CD14-positive monocyte (primary cell): ENCODE data around the gene DOCK8. TPM values are rescaled to one million over a fixed set of nuclear protein-coding genes. Genes with fewer than 3 reads are reported as not detected.
A peak's percentile ranks its signal among the peaks of the same experiment; 100 is the strongest.

Experiments
- DNase-seq, 3 donors: peaks; one replicate each; pipeline ENCODE4 v3.0.0-alpha.2; 2011 to 2022
- H2AFZ ChIP-seq: 2 replicates; pipeline ENCODE4 v1.6.0; 2012; ENCODE audit warnings: mild to moderate bottlenecking, low read depth, low read length, inconsistent platforms; ENCODE audit not compliant: insufficient read depth, poor library complexity, severe bottlenecking
- H3K27ac ChIP-seq, 2 donors: 1 replicate in 1 of 2; 2 replicates in 1 of 2; pipeline ENCODE4 v1.5.1; 2012 to 2013; ENCODE audit warnings: low read length in 2 of 2, control low read depth in 1 of 2, inconsistent platforms in 1 of 2, low read depth in 1 of 2, mild to moderate bottlenecking in 1 of 2
- H3K27me3 ChIP-seq, 2 donors: one replicate each; pipeline versions ENCODE4 v1.6.0 to v1.6.1; 2011 to 2013; ENCODE audit warnings: low read length in 2 of 2; ENCODE audit not compliant: control insufficient read depth in 2 of 2, insufficient read depth in 2 of 2
- H3K36me3 ChIP-seq, 2 donors: replicated peaks in 1 of 2; 1 replicate in 1 of 2; 2 replicates in 1 of 2; pipeline versions ENCODE4 v1.5.1 to v1.6.1; 2012 to 2013; ENCODE audit warnings: low read length in 2 of 2, control low read depth in 1 of 2, inconsistent platforms in 1 of 2, mild to moderate bottlenecking in 1 of 2; ENCODE audit not compliant: insufficient read depth in 2 of 2, control insufficient read depth in 1 of 2
- H3K4me1 ChIP-seq, 2 donors: 1 replicate in 1 of 2; 2 replicates in 1 of 2; pipeline versions ENCODE4 v1.5.1 to v1.6.1; 2012 to 2013; ENCODE audit warnings: low read length in 2 of 2, control low read depth in 1 of 2, inconsistent platforms in 1 of 2, mild to moderate bottlenecking in 1 of 2, moderate library complexity in 1 of 2; ENCODE audit not compliant: insufficient read depth in 2 of 2, control insufficient read depth in 1 of 2
- H3K4me2 ChIP-seq: replicated peaks from 2 replicates; pipeline ENCODE3; 2012; ENCODE audit warnings: low read length, moderate library complexity, mild to moderate bottlenecking; ENCODE audit not compliant: poor library complexity, severe bottlenecking; ENCODE audit errors: extremely low read depth
- H3K4me3 ChIP-seq, 3 experiments: fragments of 200-600 bp in 1 of 3; sonication (generic) in 1 of 3; replicated peaks in 1 of 3; 1 replicate in 2 of 3; 2 replicates in 1 of 3; pipeline ENCODE4 v1.5.1; 2011 to 2013; ENCODE audit warnings: low read length in 3 of 3, mild to moderate bottlenecking in 3 of 3, control low read depth in 2 of 3, low read depth in 2 of 3, inconsistent platforms in 1 of 3, moderate library complexity in 1 of 3
- H3K79me2 ChIP-seq: 2 replicates; pipeline ENCODE4 v1.6.0; 2012; ENCODE audit warnings: mild to moderate bottlenecking, control low read depth, inconsistent platforms, low read length, moderate library complexity; ENCODE audit not compliant: insufficient read depth
- H3K9ac ChIP-seq: 2 replicates; pipeline ENCODE4 v1.6.0; 2017; ENCODE audit warnings: low read length, mild to moderate bottlenecking; ENCODE audit not compliant: insufficient read depth, poor library complexity, severe bottlenecking
- H3K9me3 ChIP-seq, 2 donors: replicated peaks in 1 of 2; 1 replicate in 1 of 2; 2 replicates in 1 of 2; pipeline versions ENCODE4 v1.5.1 to v1.6.1; 2012 to 2013; ENCODE audit warnings: low read length in 2 of 2, control low read depth in 1 of 2; ENCODE audit not compliant: control insufficient read depth in 1 of 2, insufficient read depth in 1 of 2
- H4K20me1 ChIP-seq: 2 replicates; pipeline ENCODE4 v1.6.0; 2012; ENCODE audit warnings: mild to moderate bottlenecking, low read length, control low read depth, moderate library complexity; ENCODE audit not compliant: insufficient read depth
- H3K27ac Mint-ChIP-seq, 7 donors: one replicate each; pipeline ENCODE4 v1.8.0; 2020; ENCODE audit warnings: mild to moderate bottlenecking in 7 of 7, mixed read lengths in 7 of 7, moderate library complexity in 6 of 7, inconsistent platforms in 2 of 7
- H3K27me3 Mint-ChIP-seq, 3 donors: one replicate each; pipeline ENCODE4 v1.8.0; 2021 to 2022; ENCODE audit warnings: low read depth in 3 of 3, mild to moderate bottlenecking in 3 of 3, mixed read lengths in 3 of 3, moderate library complexity in 3 of 3, inconsistent platforms in 1 of 3
- H3K36me3 Mint-ChIP-seq, 2 donors: one replicate each; pipeline ENCODE4 v1.8.0; 2020; ENCODE audit warnings: mixed read lengths in 2 of 2, inconsistent platforms in 1 of 2, mild to moderate bottlenecking in 1 of 2
- H3K4me1 Mint-ChIP-seq: one replicate; pipeline ENCODE4 v1.8.0; 2020; ENCODE audit warnings: mild to moderate bottlenecking, mixed read lengths
- H3K4me3 Mint-ChIP-seq, 2 donors: one replicate each; pipeline ENCODE4 v1.8.0; 2020; ENCODE audit warnings: mild to moderate bottlenecking in 2 of 2, mixed read lengths in 2 of 2, moderate library complexity in 1 of 2
- H3K9me3 Mint-ChIP-seq, 7 donors: one replicate each; pipeline ENCODE4 v1.8.0; 2020 to 2022; ENCODE audit warnings: mixed read lengths in 7 of 7, mild to moderate bottlenecking in 6 of 7, moderate library complexity in 6 of 7, inconsistent platforms in 2 of 7
- WGBS: methylation state at CpG from one replicate; pipeline ENCODE4 v1.1.5; 2013; ENCODE audit warnings: missing lambda C conversion rate; ENCODE audit not compliant: insufficient coverage; 5-methylcytosine and 5-hydroxymethylcytosine counted together
- intact Hi-C, 2 donors: fragments of 100-400 bp; cut with micrococcal nuclease; formaldehyde crosslinking; loops; one replicate each; pipeline versions ENCODE4 v1.15.0 to v1.15.1; 2023
- polyA plus RNA-seq, 3 donors: library from polyadenylated mRNA; depleted of rRNA in 1 of 3; unstranded in 2 of 3; stranded (reverse) in 1 of 3; fragments of 300-500 nt in 2 of 3; fragments of >200 nt in 1 of 3; fragmentation: Illumina TruSeq in 2 of 3; gene quantifications; 1 replicate in 2 of 3; 2 replicates in 1 of 3; pipeline ENCODE4 v1.2.3, GENCODE V29; 2012 to 2021
- TF ChIP-seq, protein P1 (sequence below): fragments of 200-600 bp; IDR thresholded peaks from one replicate; pipeline ENCODE4 v1.8.0; 2022; ENCODE audit warnings: antibody characterized with exemption, mild to moderate bottlenecking

Gene DOCK8
- polyA plus RNA-seq, 3 donors: 46.8 to 100 (median 95.4) TPM

- Histone ChIP-seq H3K27me3 (no peaks in the 10 kb centered on the region), H3K36me3 (peaks cover 100% of the 10 kb centered on the region in 2 donors), H2AFZ (no peak overlapping the region), H3K79me2 (peaks cover 3% of the 10 kb centered on the region), H3K4me3 (no peak overlapping the region), H4K20me1 (peaks cover 89% of the 10 kb centered on the region), H3K9me3 (no peaks in the 10 kb centered on the region), H3K9ac (no peak overlapping the region), H3K4me1 (no peaks in the 10 kb centered on the region), H3K4me2 (no peak overlapping the region), H3K27ac (peak overlapping the region in 1 of 2 donors; percentile 28)
- DNase-seq: no peak
- H3K4me1 Mint-ChIP-seq: no peaks in the 10 kb centered on the region
- intact Hi-C loops: loop anchor here (10.0 kb wide), 2 partner anchors 54 to 104 kb away; no protein-coding TSS in a partner anchor
- TF ChIP-seq, protein P1, sequence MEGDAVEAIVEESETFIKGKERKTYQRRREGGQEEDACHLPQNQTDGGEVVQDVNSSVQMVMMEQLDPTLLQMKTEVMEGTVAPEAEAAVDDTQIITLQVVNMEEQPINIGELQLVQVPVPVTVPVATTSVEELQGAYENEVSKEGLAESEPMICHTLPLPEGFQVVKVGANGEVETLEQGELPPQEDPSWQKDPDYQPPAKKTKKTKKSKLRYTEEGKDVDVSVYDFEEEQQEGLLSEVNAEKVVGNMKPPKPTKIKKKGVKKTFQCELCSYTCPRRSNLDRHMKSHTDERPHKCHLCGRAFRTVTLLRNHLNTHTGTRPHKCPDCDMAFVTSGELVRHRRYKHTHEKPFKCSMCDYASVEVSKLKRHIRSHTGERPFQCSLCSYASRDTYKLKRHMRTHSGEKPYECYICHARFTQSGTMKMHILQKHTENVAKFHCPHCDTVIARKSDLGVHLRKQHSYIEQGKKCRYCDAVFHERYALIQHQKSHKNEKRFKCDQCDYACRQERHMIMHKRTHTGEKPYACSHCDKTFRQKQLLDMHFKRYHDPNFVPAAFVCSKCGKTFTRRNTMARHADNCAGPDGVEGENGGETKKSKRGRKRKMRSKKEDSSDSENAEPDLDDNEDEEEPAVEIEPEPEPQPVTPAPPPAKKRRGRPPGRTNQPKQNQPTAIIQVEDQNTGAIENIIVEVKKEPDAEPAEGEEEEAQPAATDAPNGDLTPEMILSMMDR: no peak
- 91% methylated on average over 17 of the region's 20 CpGs for WGBS
- peaks cover 94 to 99% of the 10 kb centered on the region in 2 donors for H3K36me3 Mint-ChIP-seq
- peak overlapping the region in 3 of 7 donors; percentile 38 to 85 (median 74) for H3K27ac Mint-ChIP-seq
- no peaks in the 10 kb centered on the region for H3K27me3 Mint-ChIP-seq
- H3K9me3 Mint-ChIP-seq: no peaks in the 10 kb centered on the region
- no peak overlapping the region for H3K4me3 Mint-ChIP-seq
Observed at GRCh38 chr9:438961-439768, 224.5 kb downstream of the DOCK8 start.

DNA sequence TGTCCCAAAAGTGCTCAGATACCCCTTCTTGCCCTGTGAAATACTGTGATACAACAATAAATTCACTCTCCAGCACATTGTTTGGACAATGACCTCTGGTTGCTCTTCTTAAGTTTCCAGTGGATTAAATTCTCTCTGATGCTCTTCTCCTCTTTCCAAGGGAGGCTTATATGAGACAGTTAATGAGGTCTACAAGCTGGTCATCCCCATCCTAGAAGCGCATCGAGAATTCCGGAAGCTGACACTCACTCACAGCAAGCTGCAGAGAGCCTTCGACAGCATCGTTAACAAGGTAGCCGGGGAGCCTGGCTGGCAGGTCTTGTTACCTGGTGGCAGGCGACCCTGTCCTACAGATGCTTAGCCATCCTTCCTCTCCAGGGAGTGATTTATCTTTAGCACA lies 226.5 kb downstream of the DOCK8 start:
- Histone ChIP-seq H3K4me3 (no peak overlapping the region), H3K27me3 (no peaks in the 10 kb centered on the region), H4K20me1 (peaks cover 90% of the 10 kb centered on the region), H3K4me1 (no peaks in the 10 kb centered on the region), H3K9ac (no peak overlapping the region), H3K79me2 (peaks cover 3% of the 10 kb centered on the region), H3K4me2 (no peak overlapping the region), H3K36me3 (peaks cover 100% of the 10 kb centered on the region in 2 donors), H2AFZ (no peak overlapping the region), H3K9me3 (no peaks in the 10 kb centered on the region), H3K27ac (no peak overlapping the region)
- TF ChIP-seq, protein P1: no peak
- peak overlapping the region in 2 of 7 donors; percentile 3 to 25 for H3K27ac Mint-ChIP-seq
- peaks cover 94 to 100% of the 10 kb centered on the region in 2 donors for H3K36me3 Mint-ChIP-seq
- H3K4me3 Mint-ChIP-seq: no peak overlapping the region
- no peak for DNase-seq
- H3K27me3 Mint-ChIP-seq: no peaks in the 10 kb centered on the region
- intact Hi-C loops: no loop called here
- no peaks in the 10 kb centered on the region for H3K4me1 Mint-ChIP-seq
- no peaks in the 10 kb centered on the region for H3K9me3 Mint-ChIP-seq
- WGBS: 96% methylated on average over 7 of the region's 7 CpGs
